22Rv1 (cell line): Measurements from ENCODE around the gene ROGDI.

Experiments used
- ZFX ChIP-seq: fragments of 450-650 bp; IDR thresholded peaks from 2 replicates; pipeline ENCODE4 v1.6.1; 2017; ENCODE audit warnings: antibody characterized with exemption, borderline replicate concordance
- TF ChIP-seq, protein P1 (sequence below): fragments of 450-650 bp; IDR thresholded peaks from 2 replicates; pipeline ENCODE4 v1.5.1; 2017; ENCODE audit warnings: mild to moderate bottlenecking

DNA sequence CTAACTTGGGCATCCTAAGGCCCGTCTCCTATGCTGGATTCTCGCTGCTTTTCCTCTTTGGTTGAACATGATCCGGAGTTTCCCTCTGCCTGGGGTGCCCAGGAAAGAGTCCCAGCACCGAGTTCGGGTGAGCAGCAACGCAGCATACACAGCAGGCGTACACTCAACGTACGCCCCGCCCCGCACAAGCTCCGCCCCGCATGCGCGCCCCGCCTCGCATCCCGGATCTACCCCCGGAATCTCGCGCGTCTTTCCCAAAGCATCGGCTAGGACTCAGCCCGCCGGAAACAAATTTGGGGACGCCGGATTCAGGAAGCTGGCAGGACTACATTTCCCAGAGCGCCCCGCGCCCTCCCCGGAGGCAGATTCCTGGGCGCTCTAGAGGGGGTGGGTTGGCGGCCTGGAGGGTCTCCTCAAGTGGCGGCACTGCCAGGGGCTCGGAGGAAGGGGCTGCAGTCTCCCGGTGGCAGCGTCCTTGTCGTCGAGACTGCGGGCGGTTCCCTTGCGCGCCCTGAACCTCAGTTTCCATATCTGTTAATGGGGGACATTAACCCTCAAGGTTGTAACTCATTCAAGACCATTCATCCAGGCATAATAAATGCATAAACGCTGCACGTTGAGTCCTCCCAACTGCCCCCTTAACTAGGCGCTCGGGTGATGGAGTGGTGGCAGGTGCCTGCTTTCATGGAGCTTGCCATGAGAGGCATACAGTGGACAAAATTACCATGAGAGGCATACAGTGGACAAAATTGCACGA lies 33.7 kb downstream of the ROGDI start:
- TF ChIP-seq, protein P1, sequence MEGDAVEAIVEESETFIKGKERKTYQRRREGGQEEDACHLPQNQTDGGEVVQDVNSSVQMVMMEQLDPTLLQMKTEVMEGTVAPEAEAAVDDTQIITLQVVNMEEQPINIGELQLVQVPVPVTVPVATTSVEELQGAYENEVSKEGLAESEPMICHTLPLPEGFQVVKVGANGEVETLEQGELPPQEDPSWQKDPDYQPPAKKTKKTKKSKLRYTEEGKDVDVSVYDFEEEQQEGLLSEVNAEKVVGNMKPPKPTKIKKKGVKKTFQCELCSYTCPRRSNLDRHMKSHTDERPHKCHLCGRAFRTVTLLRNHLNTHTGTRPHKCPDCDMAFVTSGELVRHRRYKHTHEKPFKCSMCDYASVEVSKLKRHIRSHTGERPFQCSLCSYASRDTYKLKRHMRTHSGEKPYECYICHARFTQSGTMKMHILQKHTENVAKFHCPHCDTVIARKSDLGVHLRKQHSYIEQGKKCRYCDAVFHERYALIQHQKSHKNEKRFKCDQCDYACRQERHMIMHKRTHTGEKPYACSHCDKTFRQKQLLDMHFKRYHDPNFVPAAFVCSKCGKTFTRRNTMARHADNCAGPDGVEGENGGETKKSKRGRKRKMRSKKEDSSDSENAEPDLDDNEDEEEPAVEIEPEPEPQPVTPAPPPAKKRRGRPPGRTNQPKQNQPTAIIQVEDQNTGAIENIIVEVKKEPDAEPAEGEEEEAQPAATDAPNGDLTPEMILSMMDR: no peak
- TF ChIP-seq ZFX: no peak
